OCI-LY1 (cell line): Measurements from ENCODE around the gene DLEU7.

ENCODE experiments used
- H2AFZ ChIP-seq: fragments of 200-600 bp; sonication (generic), shearing (Covaris generic); 2 replicates; pipeline ENCODE4 v1.6.0; 2014; ENCODE audit warnings: antibody characterized with exemption, mild to moderate bottlenecking, low read length
- H3F3A ChIP-seq: fragments of 200-600 bp; sonication (generic), shearing (Covaris generic); 2 replicates; pipeline ENCODE4 v1.6.0; 2014; ENCODE audit warnings: mild to moderate bottlenecking, antibody characterized with exemption, low read length, moderate library complexity; ENCODE audit not compliant: insufficient read depth
- H3K27ac ChIP-seq: fragments of 200-600 bp; sonication (generic); 2 replicates; pipeline ENCODE4 v1.5.1; 2014; ENCODE audit warnings: low read length, mixed run types, mild to moderate bottlenecking, low read depth; ENCODE audit not compliant: poor library complexity, severe bottlenecking
- H3K27me3 ChIP-seq: fragments of 200-600 bp; sonication (generic); 2 replicates; pipeline ENCODE4 v1.6.0; 2014; ENCODE audit warnings: antibody characterized with exemption, mild to moderate bottlenecking, low read length, moderate library complexity; ENCODE audit not compliant: insufficient read depth
- H3K36me3 ChIP-seq: fragments of 200-600 bp; sonication (generic); 2 replicates; pipeline ENCODE4 v1.6.1; 2014; ENCODE audit warnings: mild to moderate bottlenecking, antibody characterized with exemption, low read length, moderate library complexity, mixed read lengths; ENCODE audit not compliant: insufficient read depth
- H3K4me1 ChIP-seq: fragments of 200-600 bp; sonication (generic); 2 replicates; pipeline ENCODE4 v1.5.1; 2014; ENCODE audit warnings: mild to moderate bottlenecking, low read length, moderate library complexity; ENCODE audit not compliant: insufficient read depth, severe bottlenecking
- H3K4me2 ChIP-seq: fragments of 200-600 bp; sonication (generic), shearing (Covaris generic); 2 replicates; pipeline ENCODE4 v1.6.1; 2014; ENCODE audit warnings: low read length
- H3K4me3 ChIP-seq: fragments of 200-600 bp; sonication (generic); 2 replicates; pipeline ENCODE4 v1.5.1; 2014; ENCODE audit warnings: low read length, low read depth, mild to moderate bottlenecking, mixed read lengths; ENCODE audit not compliant: poor library complexity, severe bottlenecking
- H3K79me2 ChIP-seq: fragments of 200-600 bp; shearing (Covaris generic); 2 replicates; pipeline ENCODE4 v1.6.1; 2016; ENCODE audit warnings: mixed run types, low read length, mixed read lengths; ENCODE audit not compliant: insufficient read depth
- H3K9ac ChIP-seq: fragments of 200-600 bp; sonication (generic), shearing (Covaris generic); 2 replicates; pipeline ENCODE4 v1.6.1; 2014; ENCODE audit warnings: mild to moderate bottlenecking, low read length, mixed read lengths
- H3K9me2 ChIP-seq: fragments of 200-600 bp; sonication (generic), shearing (Covaris generic); 2 replicates; pipeline ENCODE4 v1.6.1; 2014; ENCODE audit warnings: low read depth, mild to moderate bottlenecking, low read length, mixed read lengths
- H3K9me3 ChIP-seq: fragments of 200-600 bp; shearing (Covaris generic); 2 replicates; pipeline ENCODE4 v1.6.1; 2014; ENCODE audit warnings: low read length, mixed read lengths
- H4K20me1 ChIP-seq: fragments of 200-600 bp; sonication (generic), shearing (Covaris generic); 2 replicates; pipeline ENCODE4 v1.6.0; 2016; ENCODE audit warnings: mild to moderate bottlenecking, low read length; ENCODE audit not compliant: insufficient read depth
- EZH2 ChIP-seq: fragments of 200-600 bp; sonication (generic), shearing (Covaris generic); IDR thresholded peaks from 2 replicates; pipeline ENCODE4 v1.8.0; 2017; ENCODE audit warnings: borderline replicate concordance, mixed run types, mild to moderate bottlenecking, antibody characterized with exemption, low read length, moderate library complexity, mixed read lengths
- TF ChIP-seq, protein P1 (sequence below): fragments of 200-600 bp; sonication (generic), shearing (Covaris generic); IDR thresholded peaks from 2 replicates; pipeline ENCODE4 v1.5.1; 2017; ENCODE audit warnings: mild to moderate bottlenecking, antibody characterized with exemption, low read length, moderate library complexity, mixed read lengths

The DLEU7 gene

DNA sequence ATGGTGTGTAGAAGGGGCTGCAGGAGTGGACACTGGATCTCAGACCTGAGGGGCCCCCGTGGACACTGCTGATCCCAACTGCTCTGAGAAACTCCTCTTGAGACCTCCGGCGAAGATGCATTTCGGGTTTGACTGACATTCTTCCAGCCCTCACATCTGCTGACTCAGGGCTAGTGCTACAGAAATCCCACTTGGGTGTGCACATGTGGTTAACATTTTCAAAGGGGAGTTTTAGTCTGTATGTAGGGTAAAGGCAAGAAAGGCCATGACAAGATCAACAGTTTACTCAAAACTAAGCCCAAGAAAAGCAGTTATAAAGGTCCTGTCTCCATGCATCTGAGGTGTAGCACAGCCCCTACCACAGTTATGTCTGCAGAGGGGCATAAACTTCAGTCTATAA, 31.2 kb downstream of the DLEU7 start:
- no peaks in the 10 kb centered on the region for H3K27me3 ChIP-seq
- no peaks in the 10 kb centered on the region for H3K79me2 ChIP-seq
- H3K4me2 ChIP-seq: no peak overlapping the region
- TF ChIP-seq, protein P1, sequence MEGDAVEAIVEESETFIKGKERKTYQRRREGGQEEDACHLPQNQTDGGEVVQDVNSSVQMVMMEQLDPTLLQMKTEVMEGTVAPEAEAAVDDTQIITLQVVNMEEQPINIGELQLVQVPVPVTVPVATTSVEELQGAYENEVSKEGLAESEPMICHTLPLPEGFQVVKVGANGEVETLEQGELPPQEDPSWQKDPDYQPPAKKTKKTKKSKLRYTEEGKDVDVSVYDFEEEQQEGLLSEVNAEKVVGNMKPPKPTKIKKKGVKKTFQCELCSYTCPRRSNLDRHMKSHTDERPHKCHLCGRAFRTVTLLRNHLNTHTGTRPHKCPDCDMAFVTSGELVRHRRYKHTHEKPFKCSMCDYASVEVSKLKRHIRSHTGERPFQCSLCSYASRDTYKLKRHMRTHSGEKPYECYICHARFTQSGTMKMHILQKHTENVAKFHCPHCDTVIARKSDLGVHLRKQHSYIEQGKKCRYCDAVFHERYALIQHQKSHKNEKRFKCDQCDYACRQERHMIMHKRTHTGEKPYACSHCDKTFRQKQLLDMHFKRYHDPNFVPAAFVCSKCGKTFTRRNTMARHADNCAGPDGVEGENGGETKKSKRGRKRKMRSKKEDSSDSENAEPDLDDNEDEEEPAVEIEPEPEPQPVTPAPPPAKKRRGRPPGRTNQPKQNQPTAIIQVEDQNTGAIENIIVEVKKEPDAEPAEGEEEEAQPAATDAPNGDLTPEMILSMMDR: no peak
- no peak for TF ChIP-seq EZH2
- no peaks in the 10 kb centered on the region for H3K36me3 ChIP-seq
- H3F3A ChIP-seq: no peaks in the 10 kb centered on the region
- H3K4me1 ChIP-seq: peaks cover 37% of the 10 kb centered on the region
- H3K9ac ChIP-seq: no peak overlapping the region
- no peak overlapping the region for H3K4me3 ChIP-seq
- no peak overlapping the region for H2AFZ ChIP-seq
- no peaks in the 10 kb centered on the region for H3K9me2 ChIP-seq
- H4K20me1 ChIP-seq: no peaks in the 10 kb centered on the region
- H3K27ac ChIP-seq: no peak overlapping the region
- no peaks in the 10 kb centered on the region for H3K9me3 ChIP-seq

DNA sequence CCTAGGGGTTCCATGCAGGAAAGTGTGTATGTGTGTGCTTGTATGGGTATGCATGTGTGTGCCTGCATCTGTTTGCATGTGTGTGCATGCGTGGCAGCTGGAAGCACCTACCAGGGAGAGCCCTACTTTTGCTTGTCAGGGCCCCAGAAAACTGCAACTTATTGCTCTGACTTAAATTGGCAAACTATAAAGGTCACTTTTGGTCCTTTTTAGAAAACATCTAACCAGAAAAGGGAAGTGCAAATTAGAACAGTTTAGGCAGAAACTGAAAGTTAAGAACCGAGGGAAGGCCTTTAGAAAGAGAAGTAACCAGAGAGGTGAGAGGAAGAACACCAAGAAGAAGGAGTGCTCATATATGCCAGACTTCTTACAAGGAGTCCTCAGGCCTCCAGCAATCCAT, 32.5 kb downstream of the DLEU7 start:
- H3K27me3 ChIP-seq: no peaks in the 10 kb centered on the region
- H3K4me3 ChIP-seq: peak overlapping the region; percentile 10
- H2AFZ ChIP-seq: no peak overlapping the region
- no peaks in the 10 kb centered on the region for H3K79me2 ChIP-seq
- no peaks in the 10 kb centered on the region for H3K9me2 ChIP-seq
- peak overlapping the region; percentile 76 for H3K27ac ChIP-seq
- no peaks in the 10 kb centered on the region for H4K20me1 ChIP-seq
- no peaks in the 10 kb centered on the region for H3F3A ChIP-seq
- peak overlapping the region; percentile 22; the same call in 1 of the 2 replicates for H3K9ac ChIP-seq
- no peaks in the 10 kb centered on the region for H3K9me3 ChIP-seq
- H3K4me1 ChIP-seq: peaks cover 38% of the 10 kb centered on the region
- H3K36me3 ChIP-seq: no peaks in the 10 kb centered on the region
- TF ChIP-seq EZH2: no peak
- TF ChIP-seq, protein P1: no peak
- peak overlapping the region; percentile 52 for H3K4me2 ChIP-seq

DNA sequence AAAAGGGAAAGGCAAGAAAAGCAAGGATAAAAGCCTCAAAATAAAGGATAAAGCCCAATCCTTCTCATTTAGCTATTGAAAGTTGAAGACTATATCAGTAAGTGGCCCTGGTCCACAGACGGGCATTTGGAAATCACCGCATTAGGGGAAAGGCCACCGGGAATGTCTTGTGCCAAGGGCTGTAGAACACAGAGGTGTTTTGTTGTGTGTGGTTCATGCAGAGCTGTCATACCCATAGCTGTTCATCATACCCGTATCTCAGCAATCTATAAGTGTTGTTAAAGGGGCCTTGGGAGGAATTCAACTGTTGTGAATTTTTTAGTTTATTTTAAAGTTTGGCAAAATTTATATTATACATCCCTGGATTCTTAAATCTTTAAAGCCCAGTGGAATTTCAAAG, 33.0 kb downstream of the DLEU7 start:
- Histone ChIP-seq H3K4me3 (no peak overlapping the region), H3F3A (no peaks in the 10 kb centered on the region), H2AFZ (no peak overlapping the region), H3K9me2 (no peaks in the 10 kb centered on the region), H3K9me3 (no peaks in the 10 kb centered on the region), H3K4me1 (peaks cover 38% of the 10 kb centered on the region), H3K4me2 (peak overlapping the region; percentile 52), H3K9ac (peak overlapping the region; percentile 14; the same call in 1 of the 2 replicates), H3K36me3 (no peaks in the 10 kb centered on the region), H3K27ac (peak overlapping the region; percentile 76), H3K27me3 (no peaks in the 10 kb centered on the region), H3K79me2 (no peaks in the 10 kb centered on the region), H4K20me1 (no peaks in the 10 kb centered on the region)
- no peak for TF ChIP-seq EZH2
- TF ChIP-seq, protein P1: no peak
